Measurements from ENCODE around the gene RBP4. TPM values are rescaled to one million over a fixed set of nuclear protein-coding genes. Genes with fewer than 3 reads are reported as not detected.

The RBP4 gene
- total RNA-seq, 1 experiment from 2014 or later = not detected

Other genes with a start within 250 kb of the RBP4 start
- 71.6 and 72.7 TPM in 2 replicates for gene MYOF, start 118.9 kb downstream of the RBP4 start, total RNA-seq (2014; rRNA removed; shearing (Covaris generic))
- gene CEP55, start 104.6 kb downstream of the RBP4 start, total RNA-seq (2014; rRNA removed; shearing (Covaris generic)) = 52.9 and 58.9 TPM in 2 replicates
- gene FFAR4, start 34.6 kb downstream of the RBP4 start, total RNA-seq (2014; rRNA removed; shearing (Covaris generic)) = not detected in 2 replicates
- gene PDE6C, start 11.3 kb upstream of the RBP4 start, total RNA-seq (2014; rRNA removed; shearing (Covaris generic)) = not detected in 2 replicates
- gene FRA10AC1, start 101.4 kb upstream of the RBP4 start, total RNA-seq (2014; rRNA removed; shearing (Covaris generic)) = 2.7 and 4.3 TPM in 2 replicates
- 71.8 and 92.7 TPM in 2 replicates for gene LGI1, start 156.7 kb upstream of the RBP4 start, total RNA-seq (2014; rRNA removed; shearing (Covaris generic))

Measured in G401 (cell line).